Neural crest cell (in vitro differentiated cells): ENCODE measurements around the gene PLIN3. TPM values are rescaled to one million over a fixed set of nuclear protein-coding genes. Genes with fewer than 3 reads are reported as not detected.
A peak's percentile ranks its signal among the peaks of the same experiment; 100 is the strongest.
"Not testable (repeated sequence)": the region's sequence is repeated elsewhere in the genome, so short reads cannot be mapped to it uniquely, and the experiment has no call there.

Source experiments
- DNase-seq: peaks from one replicate; pipeline ENCODE4 v3.0.0; 2021; ENCODE audit warnings: low read depth, mixed read lengths, low spot score
- H3K27ac Mint-ChIP-seq: one replicate; pipeline ENCODE4 v1.8.0; 2021; ENCODE audit warnings: mild to moderate bottlenecking, mixed read lengths; ENCODE audit not compliant: unreplicated experiment
- H3K27me3 Mint-ChIP-seq: 2 replicates; pipeline ENCODE4 v1.8.0; 2021; ENCODE audit warnings: low read depth, mild to moderate bottlenecking, mixed read lengths
- H3K36me3 Mint-ChIP-seq: 2 replicates; pipeline ENCODE4 v1.8.0; 2021; ENCODE audit warnings: low read depth, mild to moderate bottlenecking, mixed read lengths
- H3K4me1 Mint-ChIP-seq: 2 replicates; pipeline ENCODE4 v1.8.0; 2021; ENCODE audit warnings: mixed read lengths
- H3K4me3 Mint-ChIP-seq: one replicate; pipeline ENCODE4 v1.8.0; 2021; ENCODE audit warnings: mild to moderate bottlenecking, mixed read lengths
- H3K9me3 Mint-ChIP-seq: 2 replicates; pipeline ENCODE4 v1.8.0; 2021; ENCODE audit warnings: mixed read lengths
- CTCF ChIP-seq: fragments of 200-600 bp; sonication (generic); conservative IDR thresholded peaks from 2 replicates; pipeline ENCODE4 v1.5.0; 2021; ENCODE audit warnings: antibody characterized with exemption, mild to moderate bottlenecking
- total RNA-seq: library from RNA; stranded (reverse); gene quantifications from 2 replicates; pipeline ENCODE4 v1.2.1, GENCODE V29; 2021

PLIN3 gene
- total RNA-seq, 1 donor from 2014 or later: 42.4 TPM

- TF ChIP-seq CTCF: peak; percentile 85
- Mint-ChIP-seq H3K27me3 (no peaks in the 10 kb centered on the region), H3K4me3 (no peak overlapping the region), H3K9me3 (peaks cover 7% of the 10 kb centered on the region), H3K27ac (no peak overlapping the region), H3K4me1 (peaks cover 10% of the 10 kb centered on the region), H3K36me3 (no peaks in the 10 kb centered on the region)
- DNase-seq: peak; percentile 96
Measured at GRCh38 chr19:4811328-4812131, 55.9 kb downstream of the PLIN3 start.

GRCh38 chr19:4807188-4807587 is 60.3 kb downstream of the PLIN3 start:
- no peak for DNase-seq
- no peak overlapping the region for H3K4me3 Mint-ChIP-seq
- H3K27ac Mint-ChIP-seq: no peak overlapping the region
- H3K4me1 Mint-ChIP-seq: peaks cover 4% of the 10 kb centered on the region
- H3K9me3 Mint-ChIP-seq: no peaks in the 10 kb centered on the region
- no peaks in the 10 kb centered on the region for H3K36me3 Mint-ChIP-seq
- TF ChIP-seq CTCF: no peak
- no peaks in the 10 kb centered on the region for H3K27me3 Mint-ChIP-seq

GRCh38 chr19:4806384-4806783 is 61.1 kb downstream of the PLIN3 start:
- Mint-ChIP-seq H3K4me3 (no peak overlapping the region), H3K27me3 (no peaks in the 10 kb centered on the region), H3K27ac (no peak overlapping the region), H3K4me1 (peaks cover 4% of the 10 kb centered on the region), H3K36me3 (no peaks in the 10 kb centered on the region), H3K9me3 (no peaks in the 10 kb centered on the region)
- DNase-seq: no peak
- TF ChIP-seq CTCF: no peak

- H3K36me3 Mint-ChIP-seq, H3K9me3 Mint-ChIP-seq, H3K27ac Mint-ChIP-seq, H3K27me3 Mint-ChIP-seq, H3K4me3 Mint-ChIP-seq, DNase-seq, H3K4me1 Mint-ChIP-seq: not testable (repeated sequence)
Measured at GRCh38 chr19:4805140-4805539, 62.3 kb downstream of the PLIN3 start.

- no peak overlapping the region for H3K4me3 Mint-ChIP-seq
- H3K9me3 Mint-ChIP-seq: peaks cover 2% of the 10 kb centered on the region
- no peaks in the 10 kb centered on the region for H3K4me1 Mint-ChIP-seq
- H3K36me3 Mint-ChIP-seq: no peaks in the 10 kb centered on the region
- peak; percentile 84 for TF ChIP-seq CTCF
- DNase-seq: peak; percentile 91
- no peaks in the 10 kb centered on the region for H3K27me3 Mint-ChIP-seq
- no peak overlapping the region for H3K27ac Mint-ChIP-seq
Measured at GRCh38 chr19:4803736-4804695, 63.5 kb downstream of the PLIN3 start.
